HepG2 (cell line): ENCODE data around the gene RARA. TPM values are rescaled to one million over a fixed set of nuclear protein-coding genes. Genes with fewer than 3 reads are reported as not detected.

Experiments used
- DBP ChIP-seq: sonication (generic); formaldehyde crosslinking; IDR thresholded peaks from 2 replicates; pipeline ENCODE4 v1.4.0; 2020; ENCODE audit warnings: missing genetic modification reagents; ENCODE audit errors: not compliant biosample characterization
- DMTF1 ChIP-seq: sonication (generic); formaldehyde crosslinking; IDR thresholded peaks from 2 replicates; pipeline ENCODE4 v1.4.0; 2020; ENCODE audit warnings: mild to moderate bottlenecking, missing genetic modification reagents
- ELF1 ChIP-seq: sonication (generic); formaldehyde crosslinking; IDR thresholded peaks from 2 replicates; pipeline ENCODE4 v1.4.0; 2020; ENCODE audit warnings: missing genetic modification reagents
- ESRRA ChIP-seq: sonication (generic); formaldehyde crosslinking; IDR thresholded peaks from 2 replicates; pipeline ENCODE4 v1.5.1; 2020; ENCODE audit warnings: mild to moderate bottlenecking, low read depth, missing genetic modification reagents
- FOXO4 ChIP-seq: sonication (generic); formaldehyde crosslinking; conservative IDR thresholded peaks from 2 replicates; pipeline ENCODE4 v1.8.1; 2023; ENCODE audit warnings: missing genetic modification reagents
- SP5 ChIP-seq: IDR thresholded peaks from 2 replicates; pipeline ENCODE4 v1.6.1; 2016; ENCODE audit warnings: low read depth, borderline replicate concordance
- SUZ12 ChIP-seq: fragments of 150-350 bp; IDR thresholded peaks from 2 replicates; pipeline ENCODE4 v1.6.1; 2014; ENCODE audit warnings: low read depth, low read length
- TERF1 ChIP-seq: sonication (generic); formaldehyde crosslinking; IDR thresholded peaks from 2 replicates; pipeline ENCODE4 v1.8.0; 2022; ENCODE audit warnings: mild to moderate bottlenecking, missing genetic modification reagents, moderate library complexity
- ZNF318 ChIP-seq: sonication (generic); formaldehyde crosslinking; IDR thresholded peaks from 2 replicates; pipeline ENCODE4 v1.4.0; 2020; ENCODE audit warnings: mild to moderate bottlenecking, missing genetic modification reagents
- ZNF552 ChIP-seq: sonication (generic); formaldehyde crosslinking; IDR thresholded peaks from 2 replicates; pipeline ENCODE4 v1.9.0; 2022; ENCODE audit warnings: missing genetic modification reagents, mild to moderate bottlenecking, borderline replicate concordance
- ZNF660 ChIP-seq: sonication (generic); formaldehyde crosslinking; IDR thresholded peaks from 2 replicates; pipeline ENCODE4 v1.5.1; 2020; ENCODE audit warnings: mild to moderate bottlenecking, low read depth, missing genetic modification reagents, borderline replicate concordance
- ZNF788 ChIP-seq: sonication (generic); formaldehyde crosslinking; IDR thresholded peaks from 2 replicates; pipeline ENCODE4 v1.5.0; 2020; ENCODE audit warnings: mild to moderate bottlenecking, missing genetic modification reagents, borderline replicate concordance
- ZNF841 ChIP-seq: sonication (generic); formaldehyde crosslinking; IDR thresholded peaks from 2 replicates; pipeline ENCODE4 v1.8.1; 2023; ENCODE audit warnings: missing genetic modification reagents, borderline replicate concordance
- polyA plus RNA-seq, 8 experiments: library from polyadenylated mRNA; depleted of rRNA in 3 of 8; stranded (reverse) in 7 of 8; unstranded in 1 of 8; fragments of >200 nt; fragmentation: Illumina TruSeq in 4 of 8; extraction: Trizol in 4 of 8; gene quantifications; 2 replicates each; pipeline versions ENCODE4 v1.2.1 to v1.2.3, GENCODE V29; 2011 to 2016; ENCODE audit warnings: low read depth in 4 of 8, missing spikeins in 1 of 8, mixed read lengths in 1 of 8; ENCODE audit not compliant: insufficient read depth in 1 of 8
- total RNA-seq, 5 experiments: library from RNA; depleted of rRNA; stranded (reverse); fragments of >200 nt; fragmentation: Illumina TruSeq; extraction: Trizol; gene quantifications; 2 replicates each; pipeline ENCODE4 v1.2.3, GENCODE V29; 2016; ENCODE audit warnings: low read depth in 1 of 5

RARA gene
- total and polyA plus RNA-seq, 2 of the 13 experiments (the other 11 are each of a cell fraction or from before 2014, with no cell fraction given): 6.4 to 8.6 TPM

- no peak; the same call in 1 of the 2 replicates for TF ChIP-seq ELF1 (CRISPR knock-in tag)
- TF ChIP-seq ESRRA (CRISPR knock-in tag): no peak
- 0 out of 2 replicates have a peak, but pooled peaks have one; percentile 49 for TF ChIP-seq ZNF318 (CRISPR knock-in tag)
- peak; percentile 61; the same call in 1 of the 2 replicates for TF ChIP-seq SP5 (CRISPR knock-in tag)
- TF ChIP-seq DMTF1: no peak
- TF ChIP-seq FOXO4 (CRISPR knock-in tag): no peak
- no peak for TF ChIP-seq ZNF660 (CRISPR knock-in tag)
- no peak for TF ChIP-seq TERF1 (CRISPR knock-in tag)
- no peak for TF ChIP-seq ZNF788 (CRISPR knock-in tag)
- TF ChIP-seq SUZ12: no peak
- no peak for TF ChIP-seq DBP (CRISPR knock-in tag)
- no peak for TF ChIP-seq ZNF552 (CRISPR knock-in tag)
- TF ChIP-seq ZNF841 (CRISPR knock-in tag): no peak
Measured at GRCh38 chr17:40317880-40318829, 9.2 kb downstream of the RARA start (continued).
